ENCODE measurements around the gene ARHGEF17. TPM values are rescaled to one million over a fixed set of nuclear protein-coding genes. Genes with fewer than 3 reads are reported as not detected.

The ARHGEF17 gene
- total and polyA plus RNA-seq, 2 of the 13 experiments (the other 11 are each of a cell fraction or from before 2014, with no cell fraction given), result 10.7 to 28.8 TPM

DNA sequence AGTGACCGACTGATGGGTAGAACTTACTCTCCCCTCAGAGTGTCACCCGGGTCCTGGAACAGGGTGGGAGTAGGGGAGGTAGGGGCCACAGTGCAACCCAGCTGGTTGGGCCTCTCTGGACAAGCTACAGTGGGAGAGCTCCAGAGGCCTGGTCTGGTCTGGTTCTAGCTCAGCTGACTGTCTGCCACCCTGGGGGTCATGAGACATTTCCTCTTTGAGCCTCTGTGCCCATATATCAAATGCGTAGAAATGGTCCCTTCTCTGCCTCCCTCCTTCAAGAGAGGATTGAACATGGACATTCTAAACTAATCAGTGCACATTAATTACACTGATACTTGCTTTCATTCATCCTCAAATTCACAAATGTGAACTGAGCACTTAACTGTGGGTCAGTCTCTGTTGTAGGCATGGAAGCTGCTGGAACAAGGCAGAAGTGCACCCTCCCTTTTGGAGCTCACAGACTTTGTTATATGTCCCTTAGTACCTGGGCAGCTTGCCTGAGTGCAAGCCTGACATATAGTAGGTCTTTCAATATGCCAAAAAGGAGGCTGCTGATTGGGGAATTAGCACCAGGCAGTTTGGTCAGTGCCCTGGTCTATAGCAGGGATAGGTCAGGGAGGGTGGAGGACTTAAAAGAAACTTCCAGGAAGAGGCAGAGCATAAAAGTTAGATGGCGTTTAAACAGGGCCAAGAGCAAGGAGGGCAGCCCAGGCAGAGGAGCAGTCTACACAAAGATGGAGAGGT lies 25.7 kb downstream of the ARHGEF17 start (continued):
- TF ChIP-seq TCF7 (IDR thresholded peaks at IDR 0.05; ENCODE audit: low read depth), result no peak

DNA sequence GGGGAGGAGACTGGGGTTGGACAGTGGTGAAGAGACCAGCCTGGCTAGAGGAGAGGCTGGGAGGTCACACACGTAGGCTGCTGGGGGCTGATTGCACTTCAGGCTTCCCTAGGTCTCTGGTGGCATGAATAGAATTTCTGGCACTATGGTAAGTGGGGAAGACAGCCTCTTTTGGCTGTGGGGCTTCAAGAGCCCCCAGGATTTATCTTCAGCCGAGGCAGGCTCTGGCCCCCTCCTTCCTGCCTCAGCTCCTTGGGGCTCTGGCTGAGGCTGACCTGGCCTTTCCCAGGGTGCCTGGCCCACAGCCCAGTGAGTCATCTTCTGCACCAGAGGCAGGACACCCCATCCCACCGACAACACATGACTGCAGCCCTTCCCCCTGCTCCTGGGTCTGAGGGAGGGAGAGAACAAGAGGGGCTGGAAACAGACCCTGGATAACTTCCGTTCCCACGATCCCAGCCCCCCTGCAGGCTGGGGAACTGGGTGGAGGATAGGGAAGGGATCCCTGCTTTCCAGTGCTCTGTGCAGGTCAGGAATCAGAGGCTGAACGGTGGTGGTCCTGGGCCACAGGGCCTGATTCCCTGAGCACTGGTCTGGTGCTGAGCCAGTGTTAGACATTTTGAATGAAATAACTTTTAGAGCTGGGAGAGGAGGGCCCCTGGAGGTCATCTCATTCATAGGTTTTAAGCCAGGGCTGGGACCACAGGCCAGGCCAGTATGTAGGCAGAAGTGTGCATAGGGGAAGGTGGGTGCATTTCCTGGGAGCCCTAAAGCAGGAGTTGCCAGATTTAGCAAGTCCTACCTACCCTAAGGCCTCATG lies 26.5 kb downstream of the ARHGEF17 start:
- Histone ChIP-seq H3K27ac (ENCODE audit: extremely low read length, insufficient read depth, low read length) (peak overlapping the region; percentile 40), H3K4me2 (ENCODE audit: low read depth, low read length) (peak overlapping the region; percentile 36), H3K4me1 (ENCODE audit: insufficient read depth, low read length) (peaks cover 63% of the 10 kb centered on the region), H3K27me3 (ENCODE audit: control insufficient read depth in 1 of 2, insufficient read depth in 2 of 2, low read length in 2 of 2) (no peaks in the 10 kb centered on the region), H3K9ac (ENCODE audit: insufficient read depth, low read depth, low read length) (peak overlapping the region; percentile 8; the same call in 1 of the 2 replicates), H3K36me3 (replicated peaks in 1 of 2; ENCODE audit: control insufficient read depth in 1 of 2, insufficient read depth in 2 of 2, low read length in 2 of 2) (peaks cover 4 to 21% of the 10 kb centered on the region in 2 experiments; a peak in 4 of 5 replicates), H2AFZ (ENCODE audit: low read length) (no peak overlapping the region), H3K79me2 (ENCODE audit: insufficient read depth, low read length) (peaks cover 45% of the 10 kb centered on the region), H3K4me3 (replicated peaks in 1 of 3; ENCODE audit: insufficient read depth in 1 of 3, low read depth in 2 of 3, low read length in 3 of 3) (no peak overlapping the region), H3K9me3 (ENCODE audit: low read length) (no peaks in the 10 kb centered on the region), H4K20me1 (ENCODE audit: insufficient read depth, low read length) (peaks cover 11% of the 10 kb centered on the region)
- 43% methylated on average over 6 of the region's 6 CpGs for WGBS (ENCODE audit: low lambda C conversion rate)
- peak; percentile 64 for ATAC-seq
- in situ Hi-C loops (cut with HindIII; ENCODE audit: extremely low pct_ligation_motif_present, low pct_unique_long_range_greater_than_20kb), result no loop called here
- FAIRE-seq, result peak; percentile 43
- ChIA-PET CTCF (ENCODE audit: low intra/inter-chr PET ratio, low total read pairs) (interaction anchor here (1.1 to 4.5 kb wide), 5 partner anchors 17 to 39 kb away, joined by 3 to 90 read pairs (median 5); partner anchors contain the start of gene ARHGEF17), POLR2A (interaction anchor here (1.0 to 6.2 kb wide), 6 partner anchors 11 to 27 kb away, joined by 3 to 124 read pairs (median 6); partner anchors contain the start of gene ARHGEF17)
- no TSS peak for BruUV-seq (replicated peaks)
- intact Hi-C loops (cut with micrococcal nuclease; ENCODE audit: unreplicated experiment), result loop anchor here (1.0 kb wide), 1 partner anchor 27 kb away; no protein-coding TSS in a partner anchor
- DNase-seq (ENCODE audit: low spot score), result peak; percentile 45
- TF ChIP-seq IKZF1 (IDR thresholded peaks at IDR 0.05) (no peak), SYNCRIP (IDR thresholded peaks at IDR 0.05; ENCODE audit: insufficient read depth, low read depth, low read length) (no peak), ZNF652 (CRISPR knock-in tag; IDR thresholded peaks at IDR 0.05; ENCODE audit: borderline replicate concordance, low read depth) (no peak), ZNF83 (CRISPR knock-in tag; IDR thresholded peaks at IDR 0.05; ENCODE audit: borderline replicate concordance) (no peak), ZNF34 (CRISPR knock-in tag; IDR thresholded peaks at IDR 0.05; ENCODE audit: borderline replicate concordance) (no peak), MBNL3 (CRISPR knock-in tag; conservative IDR thresholded peaks at IDR 0.05) (no peak), ZNF296 (CRISPR knock-in tag; conservative IDR thresholded peaks at IDR 0.05) (no peak), ZNF567 (CRISPR knock-in tag; IDR thresholded peaks at IDR 0.05; ENCODE audit: borderline replicate concordance) (no peak)
- TF ChIP-seq, protein P1, sequence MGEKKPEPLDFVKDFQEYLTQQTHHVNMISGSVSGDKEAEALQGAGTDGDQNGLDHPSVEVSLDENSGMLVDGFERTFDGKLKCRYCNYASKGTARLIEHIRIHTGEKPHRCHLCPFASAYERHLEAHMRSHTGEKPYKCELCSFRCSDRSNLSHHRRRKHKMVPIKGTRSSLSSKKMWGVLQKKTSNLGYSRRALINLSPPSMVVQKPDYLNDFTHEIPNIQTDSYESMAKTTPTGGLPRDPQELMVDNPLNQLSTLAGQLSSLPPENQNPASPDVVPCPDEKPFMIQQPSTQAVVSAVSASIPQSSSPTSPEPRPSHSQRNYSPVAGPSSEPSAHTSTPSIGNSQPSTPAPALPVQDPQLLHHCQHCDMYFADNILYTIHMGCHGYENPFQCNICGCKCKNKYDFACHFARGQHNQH (CRISPR knock-in tag; IDR thresholded peaks at IDR 0.05), result 0 out of 2 replicates have a peak, but pooled peaks have one; percentile 5
- TF ChIP-seq, protein P2, sequence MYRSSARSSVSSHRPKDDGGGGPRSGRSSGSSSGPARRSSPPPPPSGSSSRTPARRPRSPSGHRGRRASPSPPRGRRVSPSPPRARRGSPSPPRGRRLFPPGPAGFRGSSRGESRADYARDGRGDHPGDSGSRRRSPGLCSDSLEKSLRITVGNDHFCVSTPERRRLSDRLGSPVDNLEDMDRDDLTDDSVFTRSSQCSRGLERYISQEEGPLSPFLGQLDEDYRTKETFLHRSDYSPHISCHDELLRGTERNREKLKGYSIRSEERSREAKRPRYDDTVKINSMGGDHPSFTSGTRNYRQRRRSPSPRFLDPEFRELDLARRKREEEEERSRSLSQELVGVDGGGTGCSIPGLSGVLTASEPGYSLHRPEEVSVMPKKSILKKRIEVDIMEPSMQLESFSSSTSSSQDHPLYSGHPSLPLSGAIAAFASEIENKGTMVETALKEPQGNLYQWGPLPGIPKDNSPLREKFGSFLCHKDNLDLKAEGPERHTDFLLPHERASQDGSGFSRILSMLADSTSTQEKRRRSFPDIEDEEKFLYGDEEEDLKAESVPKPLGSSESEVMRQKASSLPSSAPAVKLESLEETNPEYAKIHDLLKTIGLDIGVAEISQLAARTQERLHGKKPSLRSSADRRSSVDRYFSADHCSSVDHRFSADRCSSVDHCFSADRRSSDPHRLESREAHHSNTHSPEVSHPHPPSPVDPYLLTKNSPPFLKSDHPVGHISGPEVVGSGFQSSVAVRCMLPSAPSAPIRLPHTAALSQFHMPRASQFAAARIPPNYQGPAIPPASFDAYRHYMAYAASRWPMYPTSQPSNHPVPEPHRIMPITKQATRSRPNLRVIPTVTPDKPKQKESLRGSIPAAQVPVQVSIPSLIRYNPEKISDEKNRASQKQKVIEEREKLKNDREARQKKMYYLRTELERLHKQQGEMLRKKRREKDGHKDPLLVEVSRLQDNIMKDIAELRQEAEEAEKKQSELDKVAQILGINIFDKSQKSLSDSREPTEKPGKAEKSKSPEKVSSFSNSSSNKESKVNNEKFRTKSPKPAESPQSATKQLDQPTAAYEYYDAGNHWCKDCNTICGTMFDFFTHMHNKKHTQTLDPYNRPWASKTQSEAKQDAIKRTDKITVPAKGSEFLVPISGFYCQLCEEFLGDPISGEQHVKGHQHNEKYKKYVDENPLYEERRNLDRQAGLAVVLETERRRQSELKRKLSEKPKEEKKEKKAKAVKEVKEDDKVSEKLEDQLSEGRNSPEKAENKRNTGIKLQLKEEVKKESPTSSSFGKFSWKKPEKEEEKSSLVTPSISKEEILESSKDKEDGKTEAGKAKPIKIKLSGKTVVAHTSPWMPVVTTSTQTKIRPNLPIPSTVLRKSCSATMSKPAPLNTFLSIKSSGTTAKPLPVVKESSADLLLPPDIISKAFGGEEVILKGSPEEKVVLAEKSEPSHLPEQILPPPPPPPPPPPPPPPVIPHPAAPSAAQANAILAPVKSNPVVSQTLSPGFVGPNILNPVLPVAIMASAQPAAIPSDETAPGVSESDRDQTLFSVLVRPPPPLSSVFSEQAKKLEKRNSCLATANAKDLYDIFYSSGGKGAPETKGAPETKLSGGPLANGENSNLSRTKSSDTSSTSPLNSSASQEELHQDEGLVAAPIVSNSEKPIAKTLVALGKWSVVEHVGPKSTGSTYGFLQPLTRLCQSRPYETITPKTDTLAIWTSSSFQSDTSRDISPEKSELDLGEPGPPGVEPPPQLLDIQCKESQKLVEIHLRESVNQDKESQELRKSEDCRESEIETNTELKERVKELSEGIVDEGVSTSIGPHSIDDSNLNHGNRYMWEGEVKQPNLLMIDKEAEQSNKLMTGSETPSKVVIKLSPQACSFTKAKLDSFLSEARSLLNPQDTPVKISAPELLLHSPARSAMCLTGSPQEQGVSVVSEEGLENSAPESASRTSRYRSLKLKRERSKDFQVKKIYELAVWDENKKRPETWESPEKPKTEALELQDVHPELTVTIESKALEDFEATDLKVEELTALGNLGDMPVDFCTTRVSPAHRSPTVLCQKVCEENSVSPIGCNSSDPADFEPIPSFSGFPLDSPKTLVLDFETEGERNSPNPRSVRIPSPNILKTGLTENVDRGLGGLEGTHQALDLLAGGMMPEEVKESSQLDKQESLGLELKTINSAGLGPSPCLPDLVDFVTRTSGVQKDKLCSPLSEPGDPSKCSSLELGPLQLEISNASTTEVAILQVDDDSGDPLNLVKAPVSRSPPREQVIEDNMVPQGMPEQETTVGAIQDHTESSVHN (CRISPR knock-in tag; IDR thresholded peaks at IDR 0.05), result no peak

Data from HepG2 (cell line).